Measurements from ENCODE around the gene IGSF10. TPM values are rescaled to one million over a fixed set of nuclear protein-coding genes. Genes with fewer than 3 reads are reported as not detected.

The IGSF10 gene
- total RNA-seq, 1 experiment from 2014 or later: 0.66 TPM

- POLR2A ChIA-PET (ENCODE audit: unreplicated experiment): interaction anchor here (0.6 kb wide), 1 partner anchor 903 kb away, joined by 4 read pairs; no protein-coding TSS in a partner anchor
- Histone ChIP-seq H2AFZ (ENCODE audit: low read length) (no peak overlapping the region), H3K9ac (ENCODE audit: low read length) (no peak overlapping the region), H4K20me1 (ENCODE audit: low read length) (no peaks in the 10 kb centered on the region), H3F3A (ENCODE audit: low read length, unreplicated experiment) (no peaks in the 10 kb centered on the region), H3K36me3 (ENCODE audit: low read depth, low read length) (no peaks in the 10 kb centered on the region), H3K27ac (ENCODE audit: low read length) (no peak overlapping the region), H3K27me3 (ENCODE audit: low read length) (no peaks in the 10 kb centered on the region), H3K4me3 (ENCODE audit: low read length) (no peak overlapping the region), H3K79me2 (ENCODE audit: low read length) (no peaks in the 10 kb centered on the region), H3K4me1 (ENCODE audit: insufficient read depth, low read length) (no peaks in the 10 kb centered on the region), H3K4me2 (ENCODE audit: low read length) (no peak overlapping the region), H3K9me2 (replicated peaks; ENCODE audit: low read length) (no peaks in the 10 kb centered on the region), H3K9me3 (ENCODE audit: low read length) (peaks cover 5% of the 10 kb centered on the region)
- intact Hi-C loops (cut with micrococcal nuclease): no loop called here
- BruUV-seq (replicated peaks): no TSS peak
- DNase-seq (no peak), ATAC-seq (no peak)
- no peak for TF ChIP-seq EZH2 (IDR thresholded peaks at IDR 0.05; ENCODE audit: low read length, unreplicated experiment)
- no peak for TF ChIP-seq EZH2phosphoT487 (IDR thresholded peaks at IDR 0.05; ENCODE audit: borderline replicate concordance, low read length)
- TF ChIP-seq CTCF (conservative IDR thresholded peaks at IDR 0.05; ENCODE audit: low read depth, low read length): no peak
- CTCF ChIA-PET: no interaction called here
These were observed 22.6 kb upstream of the IGSF10 start for GRCh38 chr3:151483488-151483887.

GRCh38 chr3:151480492-151480891 is 19.6 kb upstream of the IGSF10 start:
- Histone ChIP-seq H3F3A (ENCODE audit: low read length, unreplicated experiment) (no peaks in the 10 kb centered on the region), H3K9ac (ENCODE audit: low read length) (no peak overlapping the region), H2AFZ (ENCODE audit: low read length) (no peak overlapping the region), H3K4me3 (ENCODE audit: low read length) (no peak overlapping the region), H3K36me3 (ENCODE audit: low read depth, low read length) (no peaks in the 10 kb centered on the region), H3K27ac (ENCODE audit: low read length) (no peak overlapping the region), H3K79me2 (ENCODE audit: low read length) (no peaks in the 10 kb centered on the region), H3K9me2 (replicated peaks; ENCODE audit: low read length) (no peaks in the 10 kb centered on the region), H3K4me1 (ENCODE audit: insufficient read depth, low read length) (peaks cover 10% of the 10 kb centered on the region; the same call in 1 of the 2 replicates), H3K27me3 (ENCODE audit: low read length) (no peaks in the 10 kb centered on the region), H3K9me3 (ENCODE audit: low read length) (peaks cover 5% of the 10 kb centered on the region), H3K4me2 (ENCODE audit: low read length) (no peak overlapping the region), H4K20me1 (ENCODE audit: low read length) (no peaks in the 10 kb centered on the region)
- ATAC-seq: no peak
- intact Hi-C loops (cut with micrococcal nuclease): no loop called here
- CTCF ChIA-PET: no interaction called here
- TF ChIP-seq CTCF (conservative IDR thresholded peaks at IDR 0.05; ENCODE audit: low read depth, low read length): no peak
- no peak for TF ChIP-seq EZH2phosphoT487 (IDR thresholded peaks at IDR 0.05; ENCODE audit: borderline replicate concordance, low read length)
- no peak for TF ChIP-seq EZH2 (IDR thresholded peaks at IDR 0.05; ENCODE audit: low read length, unreplicated experiment)
- POLR2A ChIA-PET (ENCODE audit: unreplicated experiment): no interaction called here
- BruUV-seq (replicated peaks): no TSS peak
- DNase-seq: no peak

GRCh38 chr3:151479452-151479851 is 18.6 kb upstream of the IGSF10 start:
- no peak for TF ChIP-seq CTCF (conservative IDR thresholded peaks at IDR 0.05; ENCODE audit: low read depth, low read length)
- TF ChIP-seq EZH2 (IDR thresholded peaks at IDR 0.05; ENCODE audit: low read length, unreplicated experiment): no peak
- no peak for TF ChIP-seq EZH2phosphoT487 (IDR thresholded peaks at IDR 0.05; ENCODE audit: borderline replicate concordance, low read length)
- peaks cover 10% of the 10 kb centered on the region; the same call in 1 of the 2 replicates for H3K4me1 ChIP-seq (ENCODE audit: insufficient read depth, low read length)
- H3K27ac ChIP-seq (ENCODE audit: low read length): no peak overlapping the region
- no peak for DNase-seq
- no peaks in the 10 kb centered on the region for H3F3A ChIP-seq (ENCODE audit: low read length, unreplicated experiment)
- H3K9me2 ChIP-seq (replicated peaks; ENCODE audit: low read length): no peaks in the 10 kb centered on the region
- H3K4me2 ChIP-seq (ENCODE audit: low read length): no peak overlapping the region
- peaks cover 5% of the 10 kb centered on the region for H3K9me3 ChIP-seq (ENCODE audit: low read length)
- H2AFZ ChIP-seq (ENCODE audit: low read length): no peak overlapping the region
- intact Hi-C loops (cut with micrococcal nuclease): no loop called here
- no TSS peak for BruUV-seq (replicated peaks)
- ChIA-PET POLR2A (ENCODE audit: unreplicated experiment) (no interaction called here), CTCF (no interaction called here)
- H3K36me3 ChIP-seq (ENCODE audit: low read depth, low read length): no peaks in the 10 kb centered on the region
- no peaks in the 10 kb centered on the region for H3K79me2 ChIP-seq (ENCODE audit: low read length)
- ATAC-seq: 0 out of 2 replicates have a peak, but pooled peaks have one; percentile 23
- H3K4me3 ChIP-seq (ENCODE audit: low read length): no peak overlapping the region
- no peaks in the 10 kb centered on the region for H4K20me1 ChIP-seq (ENCODE audit: low read length)
- H3K27me3 ChIP-seq (ENCODE audit: low read length): no peaks in the 10 kb centered on the region
- H3K9ac ChIP-seq (ENCODE audit: low read length): no peak overlapping the region
